H1 (cell line): ENCODE data around the gene RAB30. TPM values are rescaled to one million over a fixed set of nuclear protein-coding genes. Genes with fewer than 3 reads are reported as not detected.

ENCODE experiments used
- CTCF ChIA-PET: fragments of 300-600 bp; sonication (Branson Sonifier 250); formaldehyde crosslinking; loops from one replicate; lab custom pipeline; 2021; ENCODE audit not compliant: partially characterized antibody; lab: Charles Lee
- POLR2A ChIA-PET: fragments of 300-600 bp; sonication (Branson Sonifier 250); formaldehyde crosslinking; loops from one replicate; lab custom pipeline; 2021; ENCODE audit warnings: inconsistent platforms; ENCODE audit not compliant: partially characterized antibody; lab: Charles Lee
- DNase-seq, 2 experiments: peaks; one replicate each; pipeline versions ENCODE4 v3.0.0 to v3.0.0-alpha.2; 2010 to 2022; ENCODE audit warnings: low spot score in 2 of 2, low read depth in 1 of 2, mixed read lengths in 1 of 2
- FAIRE-seq: peaks from 2 replicates; lab custom pipeline; 2011; peaks lifted over from hg19 to GRCh38; lab: Jason Lieb, UNC
- H2AFZ ChIP-seq: 2 replicates; pipeline ENCODE4 v1.8.1; 2012; ENCODE audit warnings: low read length, inconsistent platforms
- H2AK5ac ChIP-seq: 2 replicates; pipeline ENCODE4 v1.6.1; 2013; ENCODE audit warnings: low read depth, low read length
- H2BK120ac ChIP-seq: replicated peaks from 2 replicates; pipeline ENCODE3; 2013; ENCODE audit warnings: low read depth, low read length, inconsistent platforms
- H2BK12ac ChIP-seq: 2 replicates; pipeline ENCODE4 v1.6.1; 2013; ENCODE audit warnings: low read depth, low read length
- H2BK15ac ChIP-seq: 2 replicates; pipeline ENCODE4 v1.6.1; 2013; ENCODE audit warnings: low read length
- H2BK20ac ChIP-seq: 2 replicates; pipeline ENCODE4 v1.6.1; 2013; ENCODE audit warnings: low read length
- H2BK5ac ChIP-seq: 2 replicates; pipeline ENCODE4 v1.6.1; 2013; ENCODE audit warnings: low read depth, low read length
- H3K14ac ChIP-seq: 2 replicates; pipeline ENCODE4 v1.6.1; 2013; ENCODE audit warnings: inconsistent platforms; ENCODE audit not compliant: insufficient read length
- H3K18ac ChIP-seq: 2 replicates; pipeline ENCODE4 v1.6.1; 2013; ENCODE audit warnings: low read length; ENCODE audit errors: extremely low read depth
- H3K23ac ChIP-seq: 2 replicates; pipeline ENCODE4 v1.6.1; 2013; ENCODE audit warnings: inconsistent platforms; ENCODE audit not compliant: insufficient read length
- H3K23me2 ChIP-seq: 2 replicates; pipeline ENCODE4 v1.6.1; 2013; ENCODE audit warnings: low read depth, low read length
- H3K27ac ChIP-seq: 2 replicates; pipeline ENCODE4 v1.6.1; 2011; ENCODE audit warnings: low read depth, low read length, inconsistent platforms
- H3K27me3 ChIP-seq, 4 experiments: replicated peaks in 1 of 4; 1 replicate in 1 of 4; 2 replicates in 3 of 4; pipeline versions ENCODE4 v1.6.1 to v1.8.1; 2011 to 2013; ENCODE audit warnings: low read length in 3 of 4, mild to moderate bottlenecking in 3 of 4, inconsistent platforms in 2 of 4, mixed read lengths in 2 of 4, moderate library complexity in 1 of 4; ENCODE audit not compliant: control insufficient read depth in 3 of 4, insufficient read depth in 3 of 4; ENCODE audit errors: extremely low read depth in 1 of 4
- H3K36me3 ChIP-seq, 4 experiments: 2 replicates each; pipeline versions ENCODE4 v1.6.1 to v1.8.1; 2011 to 2013; ENCODE audit warnings: mild to moderate bottlenecking in 4 of 4, low read length in 3 of 4, moderate library complexity in 2 of 4, control low read depth in 1 of 4, inconsistent platforms in 1 of 4; ENCODE audit not compliant: insufficient read depth in 4 of 4, control insufficient read depth in 2 of 4
- H3K4ac ChIP-seq: replicated peaks from 2 replicates; pipeline ENCODE3; 2013; ENCODE audit warnings: low read length, low read depth, mixed read lengths, inconsistent platforms; ENCODE audit not compliant: insufficient read length
- H3K4me1 ChIP-seq, 4 experiments: replicated peaks in 1 of 4; 1 replicate in 1 of 4; 2 replicates in 3 of 4; pipeline versions ENCODE4 v1.6.1 to v1.8.1; 2011 to 2013; ENCODE audit warnings: low read length in 3 of 4, inconsistent platforms in 2 of 4, mixed read lengths in 1 of 4; ENCODE audit not compliant: insufficient read depth in 4 of 4, control insufficient read depth in 3 of 4
- H3K4me2 ChIP-seq, 2 experiments: 2 replicates each; pipeline versions ENCODE4 v1.6.1 to v1.8.1; 2011 to 2013; ENCODE audit warnings: low read depth in 2 of 2, low read length in 2 of 2, control low read depth in 1 of 2, inconsistent platforms in 1 of 2, mild to moderate bottlenecking in 1 of 2; ENCODE audit not compliant: insufficient read depth in 1 of 2
- H3K4me3 ChIP-seq, 4 experiments: fragments of 200-600, 300-600 bp in 1 of 4; sonication (generic), shearing (Covaris generic), sonication (Bioruptor Twin) in 1 of 4; 2 replicates each; pipeline versions ENCODE4 v1.5.1 to v1.8.1; 2011 to 2016; ENCODE audit warnings: low read length in 4 of 4, low read depth in 3 of 4, control low read depth in 2 of 4, inconsistent platforms in 2 of 4, mild to moderate bottlenecking in 2 of 4, mixed read lengths in 1 of 4, moderate library complexity in 1 of 4; ENCODE audit not compliant: insufficient read depth in 2 of 4; ENCODE audit errors: extremely low read depth in 1 of 4
- H3K56ac ChIP-seq: replicated peaks from 2 replicates; pipeline ENCODE3; 2013; ENCODE audit warnings: low read depth, mild to moderate bottlenecking, mixed read lengths, low read length, inconsistent platforms; ENCODE audit not compliant: insufficient read length
- H3K79me1 ChIP-seq: 2 replicates; pipeline ENCODE4 v1.6.1; 2013; ENCODE audit warnings: low read depth, low read length, control low read depth
- H3K79me2 ChIP-seq, 2 experiments: 2 replicates each; pipeline versions ENCODE4 v1.6.1 to v1.8.1; 2012 to 2013; ENCODE audit warnings: low read length in 2 of 2, mild to moderate bottlenecking in 2 of 2, inconsistent platforms in 1 of 2; ENCODE audit not compliant: insufficient read depth in 2 of 2, control insufficient read depth in 1 of 2
- H3K9ac ChIP-seq, 4 experiments: replicated peaks in 1 of 4; 1 replicate in 1 of 4; 2 replicates in 3 of 4; pipeline versions ENCODE4 v1.6.1 to v1.8.1; 2011 to 2013; ENCODE audit warnings: low read depth in 3 of 4, low read length in 3 of 4, control low read depth in 2 of 4, mild to moderate bottlenecking in 2 of 4, moderate library complexity in 2 of 4, inconsistent platforms in 1 of 4; ENCODE audit errors: extremely low read depth in 1 of 4
- H3K9me3 ChIP-seq, 2 experiments: 2 replicates each; pipeline versions ENCODE4 v1.6.1 to v1.8.1; 2012 to 2013; ENCODE audit warnings: mild to moderate bottlenecking in 2 of 2, moderate library complexity in 2 of 2, control low read depth in 1 of 2, inconsistent platforms in 1 of 2, low read depth in 1 of 2, low read length in 1 of 2, mixed read lengths in 1 of 2; ENCODE audit not compliant: insufficient read depth in 2 of 2
- H4K20me1 ChIP-seq, 2 experiments: replicated peaks in 1 of 2; 2 replicates each; pipeline versions ENCODE3 to v1.8.1; 2011 to 2013; ENCODE audit warnings: inconsistent platforms in 2 of 2, low read length in 2 of 2, mild to moderate bottlenecking in 1 of 2; ENCODE audit not compliant: insufficient read depth in 2 of 2, control insufficient read depth in 1 of 2
- H4K5ac ChIP-seq: 2 replicates; pipeline ENCODE4 v1.6.1; 2013; ENCODE audit warnings: low read length, low read depth, mixed read lengths, inconsistent platforms; ENCODE audit not compliant: insufficient read length
- H4K8ac ChIP-seq: 2 replicates; pipeline ENCODE4 v1.8.0; 2013; ENCODE audit warnings: mild to moderate bottlenecking, moderate library complexity, low read length, inconsistent platforms; ENCODE audit not compliant: insufficient read depth; ENCODE audit errors: extremely low read depth
- H4K91ac ChIP-seq: replicated peaks from 2 replicates; pipeline ENCODE3; 2013; ENCODE audit warnings: low read length, mixed read lengths, inconsistent platforms; ENCODE audit not compliant: insufficient read length
- BRCA1 ChIP-seq: IDR thresholded peaks from 2 replicates; pipeline ENCODE4 v1.6.1; 2012; ENCODE audit warnings: low read depth, low read length, improper control_type of control experiment
- CTCF ChIP-seq, 3 experiments: IDR thresholded peaks; 1 replicate in 2 of 3; 2 replicates in 1 of 3; pipeline versions ENCODE4 v1.5.1 to v1.6.1; 2011; ENCODE audit warnings: low read length in 3 of 3, mild to moderate bottlenecking in 3 of 3, inconsistent platforms in 2 of 3, low read depth in 1 of 3, moderate library complexity in 1 of 3; ENCODE audit not compliant: insufficient read depth in 1 of 3; ENCODE audit errors: control extremely low read depth in 1 of 3
- EGR1 ChIP-seq: IDR thresholded peaks from 2 replicates; pipeline ENCODE4 v1.6.1; 2011; ENCODE audit warnings: low read depth, low read length, borderline replicate concordance
- HDAC6 ChIP-seq: IDR thresholded peaks from one replicate; pipeline ENCODE4 v1.7.1; 2012; ENCODE audit warnings: low read depth, mild to moderate bottlenecking, inconsistent platforms, low read length, moderate library complexity
- JUND ChIP-seq: IDR thresholded peaks from 2 replicates; pipeline ENCODE4 v1.6.1; 2011; ENCODE audit warnings: mild to moderate bottlenecking, improper control_type of control experiment, low read length
- KDM1A ChIP-seq: fragments of 200-600, 300-600 bp; sonication (generic); IDR thresholded peaks from 2 replicates; pipeline ENCODE4 v1.7.1; 2016; ENCODE audit warnings: mild to moderate bottlenecking, low read length, borderline replicate concordance
- KDM4A ChIP-seq: IDR thresholded peaks from one replicate; pipeline ENCODE4 v1.7.1; 2012; ENCODE audit warnings: low read depth, mild to moderate bottlenecking, moderate library complexity, low read length, inconsistent platforms; ENCODE audit not compliant: severe bottlenecking
- KDM5A ChIP-seq: fragments of 200-600 bp; IDR thresholded peaks from 2 replicates; pipeline ENCODE4 v1.7.1; 2012; ENCODE audit warnings: mild to moderate bottlenecking, low read length, inconsistent platforms, mixed read lengths
- SIN3A ChIP-seq, 2 experiments: IDR thresholded peaks in 1 of 2; conservative IDR thresholded peaks in 1 of 2; 2 replicates each; pipeline ENCODE4 v1.6.1; 2011 to 2012; ENCODE audit warnings: low read length in 2 of 2, improper control_type of control experiment in 1 of 2, low read depth in 1 of 2, mild to moderate bottlenecking in 1 of 2
- SRF ChIP-seq: IDR thresholded peaks from 2 replicates; pipeline ENCODE4 v1.6.1; 2011; ENCODE audit warnings: mild to moderate bottlenecking, low read depth, low read length, moderate library complexity
- TAF7 ChIP-seq: optimal IDR thresholded peaks from 2 replicates; pipeline ENCODE3; 2011; ENCODE audit warnings: low read depth, mild to moderate bottlenecking, inconsistent platforms, low read length, moderate library complexity, borderline replicate concordance
- TCF12 ChIP-seq: IDR thresholded peaks from 2 replicates; pipeline ENCODE4 v1.6.1; 2011; ENCODE audit warnings: low read depth, mild to moderate bottlenecking, low read length
- WGBS, 2 experiments: shearing (Covaris generic) in 1 of 2; methylation state at CpG; one replicate each; pipeline versions ENCODE4 v1.1.6 to v1.1.7; 2013 to 2015; ENCODE audit warnings: low lambda C conversion rate in 2 of 2, mixed read lengths in 2 of 2, inconsistent platforms in 1 of 2, low coverage in 1 of 2, missing lambda C conversion rate in 1 of 2; ENCODE audit not compliant: insufficient replicate concordance in 2 of 2, insufficient coverage in 1 of 2, insufficient read length in 1 of 2; ENCODE audit errors: extremely low coverage in 1 of 2, missing lambda C conversion rate in 1 of 2; 5-methylcytosine and 5-hydroxymethylcytosine counted together
- polyA plus RNA-seq, 7 experiments: library from polyadenylated mRNA; depleted of rRNA in 3 of 7; stranded (reverse) in 5 of 7; unstranded in 2 of 7; fragments of >200 nt in 5 of 7; fragments of 200-250 nt in 2 of 7; gene quantifications; 1 replicate in 5 of 7; 2 replicates in 1 of 7; 4 replicates in 1 of 7; pipeline versions ENCODE4 v1.2.1 to v1.2.3, GENCODE V29; 2011 to 2013; ENCODE audit warnings: missing spikeins in 2 of 7, mixed read lengths in 2 of 7
- total RNA-seq: library from RNA; stranded (reverse); fragmentation: NEBNext Ultra II Directional; extraction: Animal tissue kit (Norgen Biotek cat#: 25700); gene quantifications from 2 replicates; pipeline ENCODE4 v1.2.1, GENCODE V29; 2021

Gene RAB30
- total and polyA plus RNA-seq, 2 of the 8 experiments (the other 6 are each of a cell fraction or from before 2014, with no cell fraction given), result 1.6 to 11.7 TPM

GRCh38 chr11:83009999-83010398, 61.7 kb downstream of the RAB30 start:
- no peak overlapping the region for H2AK5ac ChIP-seq
- H3K23me2 ChIP-seq, result no peaks in the 10 kb centered on the region; the same call in 1 of the 2 replicates
- H3K4me1 ChIP-seq, result peaks cover 0 to 6% (median 3%) of the 10 kb centered on the region in 4 experiments; a peak in 4 of 7 replicates
- no peak overlapping the region for H2BK20ac ChIP-seq
- ChIA-PET POLR2A (no interaction called here), CTCF (no interaction called here)
- no peaks in the 10 kb centered on the region for H3K9me3 ChIP-seq
- no peaks in the 10 kb centered on the region for H3K79me2 ChIP-seq
- no peak overlapping the region for H2BK5ac ChIP-seq
- no peak overlapping the region for H2AFZ ChIP-seq
- no peak overlapping the region for H2BK15ac ChIP-seq
- no peak overlapping the region for H3K4me3 ChIP-seq
- H3K18ac ChIP-seq, result no peak overlapping the region
- FAIRE-seq (no peak), DNase-seq (no peak)
- H4K20me1 ChIP-seq, result no peaks in the 10 kb centered on the region
- no peak overlapping the region for H3K4me2 ChIP-seq
- no peak overlapping the region for H2BK12ac ChIP-seq
- H3K4ac ChIP-seq, result no peak overlapping the region
- no peak overlapping the region for H4K5ac ChIP-seq
- no peak overlapping the region for H4K91ac ChIP-seq
- H3K36me3 ChIP-seq, result no peaks in the 10 kb centered on the region
- H2BK120ac ChIP-seq, result no peak overlapping the region
- no peak overlapping the region for H3K27ac ChIP-seq
- no peaks in the 10 kb centered on the region for H3K27me3 ChIP-seq
- no peak overlapping the region for H4K8ac ChIP-seq
- no peak overlapping the region for H3K9ac ChIP-seq
- no peak overlapping the region for H3K56ac ChIP-seq
- H3K23ac ChIP-seq, result no peak overlapping the region
- WGBS, 2 experiments, result 95% methylated on average over 2 of the region's 2 CpGs; no CpG with 5 or more reads in 1 of the 2 experiments
- no peak overlapping the region for H3K14ac ChIP-seq
- H3K79me1 ChIP-seq, result no peaks in the 10 kb centered on the region; the same call in 1 of the 2 replicates
- TF ChIP-seq TCF12 (no peak), HDAC6 (no peak), CTCF (IDR thresholded peaks at IDR 0.05; ENCODE audit: control extremely low read depth in 1 of 3, insufficient read depth in 1 of 3, low read depth in 1 of 3, low read length in 3 of 3) (no peak), TAF7 (no peak), KDM4A (no peak), JUND (no peak), KDM1A (no peak), BRCA1 (no peak), EGR1 (no peak), SRF (no peak), KDM5A (no peak), SIN3A (conservative IDR thresholded peaks at IDR 0.05 in 1 of 2, IDR thresholded peaks at IDR 0.05 in 1 of 2; ENCODE audit: low read depth in 1 of 2, low read length in 2 of 2) (no peak)
